Measurements from ENCODE around the gene DPH1.

The DPH1 gene

DNA sequence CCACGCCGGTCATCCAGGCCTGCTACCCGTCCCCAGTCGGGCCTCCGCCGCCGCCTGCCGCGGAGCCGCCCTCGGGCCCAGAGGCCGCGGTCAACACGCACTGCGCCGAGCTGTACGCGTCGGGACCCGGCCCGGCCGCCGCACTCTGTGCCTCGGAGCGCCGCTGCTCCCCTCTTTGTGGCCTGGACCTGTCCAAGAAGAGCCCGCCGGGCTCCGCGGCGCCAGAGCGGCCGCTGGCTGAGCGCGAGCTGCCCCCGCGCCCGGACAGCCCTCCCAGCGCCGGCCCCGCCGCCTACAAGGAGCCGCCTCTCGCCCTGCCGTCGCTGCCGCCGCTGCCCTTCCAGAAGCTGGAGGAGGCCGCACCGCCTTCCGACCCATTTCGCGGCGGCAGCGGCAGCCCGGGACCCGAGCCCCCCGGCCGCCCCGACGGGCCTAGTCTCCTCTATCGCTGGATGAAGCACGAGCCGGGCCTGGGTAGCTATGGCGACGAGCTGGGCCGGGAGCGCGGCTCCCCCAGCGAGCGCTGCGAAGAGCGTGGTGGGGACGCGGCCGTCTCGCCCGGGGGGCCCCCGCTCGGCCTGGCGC, 27.3 kb downstream of the DPH1 start:
- DNase-seq (ENCODE audit: low spot score) = peak; percentile 37
- TF ChIP-seq, protein P1, sequence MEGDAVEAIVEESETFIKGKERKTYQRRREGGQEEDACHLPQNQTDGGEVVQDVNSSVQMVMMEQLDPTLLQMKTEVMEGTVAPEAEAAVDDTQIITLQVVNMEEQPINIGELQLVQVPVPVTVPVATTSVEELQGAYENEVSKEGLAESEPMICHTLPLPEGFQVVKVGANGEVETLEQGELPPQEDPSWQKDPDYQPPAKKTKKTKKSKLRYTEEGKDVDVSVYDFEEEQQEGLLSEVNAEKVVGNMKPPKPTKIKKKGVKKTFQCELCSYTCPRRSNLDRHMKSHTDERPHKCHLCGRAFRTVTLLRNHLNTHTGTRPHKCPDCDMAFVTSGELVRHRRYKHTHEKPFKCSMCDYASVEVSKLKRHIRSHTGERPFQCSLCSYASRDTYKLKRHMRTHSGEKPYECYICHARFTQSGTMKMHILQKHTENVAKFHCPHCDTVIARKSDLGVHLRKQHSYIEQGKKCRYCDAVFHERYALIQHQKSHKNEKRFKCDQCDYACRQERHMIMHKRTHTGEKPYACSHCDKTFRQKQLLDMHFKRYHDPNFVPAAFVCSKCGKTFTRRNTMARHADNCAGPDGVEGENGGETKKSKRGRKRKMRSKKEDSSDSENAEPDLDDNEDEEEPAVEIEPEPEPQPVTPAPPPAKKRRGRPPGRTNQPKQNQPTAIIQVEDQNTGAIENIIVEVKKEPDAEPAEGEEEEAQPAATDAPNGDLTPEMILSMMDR (IDR thresholded peaks at IDR 0.05; ENCODE audit: borderline replicate concordance, control extremely low read depth, extremely low read depth, insufficient read depth, missing control alignments) = no peak
- in situ Hi-C loops (cut with MboI; ENCODE audit: low sequenced_read_pairs, unreplicated experiment) = no loop called here

DNA sequence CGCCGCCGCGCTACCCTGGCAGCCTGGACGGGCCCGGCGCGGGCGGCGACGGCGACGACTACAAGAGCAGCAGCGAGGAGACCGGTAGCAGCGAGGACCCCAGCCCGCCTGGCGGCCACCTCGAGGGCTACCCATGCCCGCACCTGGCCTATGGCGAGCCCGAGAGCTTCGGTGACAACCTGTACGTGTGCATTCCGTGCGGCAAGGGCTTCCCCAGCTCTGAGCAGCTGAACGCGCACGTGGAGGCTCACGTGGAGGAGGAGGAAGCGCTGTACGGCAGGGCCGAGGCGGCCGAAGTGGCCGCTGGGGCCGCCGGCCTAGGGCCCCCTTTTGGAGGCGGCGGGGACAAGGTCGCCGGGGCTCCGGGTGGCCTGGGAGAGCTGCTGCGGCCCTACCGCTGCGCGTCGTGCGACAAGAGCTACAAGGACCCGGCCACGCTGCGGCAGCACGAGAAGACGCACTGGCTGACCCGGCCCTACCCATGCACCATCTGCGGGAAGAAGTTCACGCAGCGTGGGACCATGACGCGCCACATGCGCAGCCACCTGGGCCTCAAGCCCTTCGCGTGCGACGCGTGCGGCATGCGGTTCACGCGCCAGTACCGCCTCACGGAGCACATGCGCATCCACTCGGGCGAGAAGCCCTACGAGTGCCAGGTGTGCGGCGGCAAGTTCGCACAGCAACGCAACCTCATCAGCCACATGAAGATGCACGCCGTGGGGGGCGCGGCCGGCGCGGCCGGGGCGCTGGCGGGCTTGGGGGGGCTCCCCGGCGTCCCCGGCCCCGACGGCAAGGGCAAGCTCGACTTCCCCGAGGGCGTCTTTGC, 28.0 kb downstream of the DPH1 start:
- in situ Hi-C loops (cut with MboI; ENCODE audit: low sequenced_read_pairs, unreplicated experiment) = no loop called here
- peak; percentile 40 for DNase-seq (ENCODE audit: low spot score)
- TF ChIP-seq, protein P1 (IDR thresholded peaks at IDR 0.05; ENCODE audit: borderline replicate concordance, control extremely low read depth, extremely low read depth, insufficient read depth, missing control alignments) = peak; percentile 9

DNA sequence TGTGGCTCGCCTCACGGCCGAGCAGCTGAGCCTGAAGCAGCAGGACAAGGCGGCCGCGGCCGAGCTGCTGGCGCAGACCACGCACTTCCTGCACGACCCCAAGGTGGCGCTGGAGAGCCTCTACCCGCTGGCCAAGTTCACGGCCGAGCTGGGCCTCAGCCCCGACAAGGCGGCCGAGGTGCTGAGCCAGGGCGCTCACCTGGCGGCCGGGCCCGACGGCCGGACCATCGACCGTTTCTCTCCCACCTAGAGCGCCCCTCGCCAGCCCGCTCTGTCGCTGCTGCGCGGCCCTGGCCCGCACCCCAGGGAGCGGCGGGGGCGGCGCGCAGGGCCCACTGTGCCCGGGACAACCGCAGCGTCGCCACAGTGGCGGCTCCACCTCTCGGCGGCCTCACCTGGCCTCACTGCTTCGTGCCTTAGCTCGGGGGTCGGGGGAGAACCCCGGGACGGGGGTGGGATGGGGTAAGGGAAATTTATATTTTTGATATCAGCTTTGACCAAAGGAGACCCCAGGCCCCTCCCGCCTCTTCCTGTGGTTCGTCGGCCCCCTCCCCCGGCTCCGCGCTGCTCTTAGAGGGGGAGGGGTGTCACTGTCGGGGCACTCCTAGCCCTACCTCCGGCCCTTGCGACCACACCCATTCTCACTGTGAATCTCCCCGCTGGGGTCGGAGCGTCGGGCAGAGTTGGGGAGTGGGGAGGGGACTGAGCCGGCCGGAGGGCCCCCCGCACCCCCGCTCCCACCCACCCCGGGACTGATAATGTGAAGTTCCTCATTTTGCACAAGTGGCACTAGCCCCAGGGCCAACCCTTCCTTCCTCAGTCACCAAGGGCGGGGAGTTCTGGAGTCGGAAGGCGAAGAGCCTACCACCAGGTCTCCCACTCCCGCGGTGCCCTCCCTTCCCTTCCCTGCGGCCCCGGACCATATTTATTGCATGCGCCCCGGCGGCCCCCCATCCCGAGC, 28.9 kb downstream of the DPH1 start:
- TF ChIP-seq, protein P1 (IDR thresholded peaks at IDR 0.05; ENCODE audit: borderline replicate concordance, control extremely low read depth, extremely low read depth, insufficient read depth, missing control alignments) = peak; percentile 92
- DNase-seq (ENCODE audit: low spot score) = peak; percentile 81
- in situ Hi-C loops (cut with MboI; ENCODE audit: low sequenced_read_pairs, unreplicated experiment) = no loop called here

DNA sequence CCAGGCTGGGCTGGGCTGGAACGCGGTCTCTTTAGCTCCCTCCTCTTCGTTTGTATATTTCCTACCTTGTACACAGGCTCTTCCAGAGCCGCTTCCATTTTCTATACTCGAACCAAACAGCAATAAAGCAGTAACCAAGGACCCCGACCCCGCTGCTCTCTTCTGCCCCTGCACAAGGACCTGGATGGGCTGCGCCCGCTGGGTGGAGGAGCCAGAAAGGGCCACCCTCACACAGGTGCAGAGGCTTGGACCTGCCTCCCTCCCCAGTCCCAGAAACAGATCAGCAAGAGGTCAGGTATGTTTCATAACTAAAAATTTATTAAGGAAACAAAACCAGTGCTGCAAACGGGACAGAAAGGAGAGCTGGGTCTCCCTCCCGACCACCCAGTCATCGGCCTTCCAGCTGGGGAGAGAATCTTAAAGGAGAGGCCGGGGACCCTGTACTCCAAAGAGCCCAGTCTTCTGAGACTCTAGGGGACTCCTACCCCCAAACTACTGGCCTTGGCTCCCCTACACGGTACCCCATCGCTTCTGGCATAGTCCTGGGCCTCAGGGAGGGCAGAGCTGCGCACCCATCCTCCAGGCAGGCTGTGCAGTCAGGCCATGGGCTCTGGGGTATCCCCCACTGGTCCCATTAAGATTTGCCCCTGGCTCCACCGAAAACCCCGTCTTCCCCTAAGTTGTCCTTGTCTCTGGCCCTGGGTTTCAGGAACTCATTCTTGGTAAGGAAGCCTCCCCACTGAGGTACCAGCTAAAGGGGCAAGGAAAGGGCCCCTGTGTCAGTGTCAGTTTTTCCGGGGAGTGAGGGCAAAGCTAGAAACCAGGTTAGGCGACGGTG, 29.8 kb downstream of the DPH1 start:
- no peak for DNase-seq (ENCODE audit: low spot score)
- TF ChIP-seq, protein P1 (IDR thresholded peaks at IDR 0.05; ENCODE audit: borderline replicate concordance, control extremely low read depth, extremely low read depth, insufficient read depth, missing control alignments) = no peak
- in situ Hi-C loops (cut with MboI; ENCODE audit: low sequenced_read_pairs, unreplicated experiment) = no loop called here

DNA sequence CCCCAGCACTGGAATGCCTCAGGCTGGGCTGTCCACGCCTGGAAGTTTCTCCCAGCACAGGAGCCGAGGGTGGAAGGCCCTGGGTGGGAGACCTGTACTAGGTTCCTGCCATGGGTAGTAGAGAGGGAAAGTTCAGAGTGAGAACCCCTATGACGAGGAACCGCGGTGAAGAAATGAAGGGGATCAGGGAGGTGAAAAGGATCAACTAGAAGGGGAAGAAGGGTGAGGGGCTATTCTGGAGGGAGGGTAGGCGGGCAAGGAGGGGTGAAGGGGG, 30.4 kb downstream of the DPH1 start:
- TF ChIP-seq, protein P1 (IDR thresholded peaks at IDR 0.05; ENCODE audit: borderline replicate concordance, control extremely low read depth, extremely low read depth, insufficient read depth, missing control alignments) = no peak
- in situ Hi-C loops (cut with MboI; ENCODE audit: low sequenced_read_pairs, unreplicated experiment) = no loop called here
- no peak for DNase-seq (ENCODE audit: low spot score)

Measured in GM13976 (cell line).